B cell (primary cell): ENCODE results near the gene ABCA1. TPM values are rescaled to one million over a fixed set of nuclear protein-coding genes. Genes with fewer than 3 reads are reported as not detected.

Experiments used
- ATAC-seq: fragments of 200-7000 bp; cut with Tn5 transposase; one replicate; pipeline ENCODE4 v1.10.0; 2021; ENCODE audit warnings: low read depth, mild to moderate bottlenecking, moderate number of reproducible peaks, moderate library complexity
- CTCF ChIA-PET: fragments of 350-600 bp; sonication (Branson Sonifier 250); formaldehyde crosslinking; loops from one replicate; lab custom pipeline; 2021; ENCODE audit warnings: antibody characterized with exemption, inconsistent platforms; lab: Charles Lee
- POLR2A ChIA-PET: fragments of 350-600 bp; sonication (Branson Sonifier 250); formaldehyde crosslinking; loops from one replicate; lab custom pipeline; 2021; ENCODE audit warnings: antibody characterized with exemption; lab: Charles Lee
- DNase-seq: peaks from one replicate; pipeline ENCODE4 v3.0.0; 2013
- H2AFZ ChIP-seq: 2 replicates; pipeline ENCODE4 v1.6.1; 2012; ENCODE audit warnings: mild to moderate bottlenecking, low read depth, low read length; ENCODE audit not compliant: insufficient read depth, poor library complexity, severe bottlenecking
- H3K27ac ChIP-seq, 2 donors: 1 replicate in 1 of 2; 2 replicates in 1 of 2; pipeline ENCODE4 v1.5.1; 2012 to 2013; ENCODE audit warnings: low read length in 2 of 2, mild to moderate bottlenecking in 2 of 2, moderate library complexity in 1 of 2
- H3K27me3 ChIP-seq, 4 experiments: fragments of 200-600 bp in 1 of 4; sonication (generic) in 1 of 4; replicated peaks in 1 of 4; 1 replicate in 2 of 4; 2 replicates in 2 of 4; pipeline versions ENCODE4 v1.6.1 to v1.7.0; 2013 to 2016; ENCODE audit warnings: low read length in 3 of 4, mild to moderate bottlenecking in 2 of 4, mixed read lengths in 1 of 4, moderate library complexity in 1 of 4; ENCODE audit not compliant: insufficient read depth in 4 of 4, control insufficient read depth in 3 of 4; ENCODE audit errors: control extremely low read depth in 1 of 4
- H3K36me3 ChIP-seq, 2 experiments: replicated peaks in 1 of 2; 1 replicate in 1 of 2; 2 replicates in 1 of 2; pipeline versions ENCODE4 v1.6.1 to v1.7.1; 2013; ENCODE audit warnings: low read length in 1 of 2; ENCODE audit not compliant: insufficient read depth in 2 of 2, control insufficient read depth in 1 of 2; ENCODE audit errors: control extremely low read depth in 1 of 2, extremely low read depth in 1 of 2
- H3K4me1 ChIP-seq, 2 donors: fragments of 200-600 bp in 1 of 2; sonication (generic) in 1 of 2; 1 replicate in 1 of 2; 2 replicates in 1 of 2; pipeline versions ENCODE4 v1.5.1 to v1.6.1; 2013 to 2017; ENCODE audit warnings: low read length in 2 of 2; ENCODE audit not compliant: control insufficient read depth in 2 of 2, insufficient read depth in 2 of 2
- H3K4me2 ChIP-seq: replicated peaks from 2 replicates; pipeline ENCODE3; 2012; ENCODE audit warnings: mild to moderate bottlenecking, low read depth, low read length; ENCODE audit not compliant: poor library complexity, severe bottlenecking
- H3K4me3 ChIP-seq, 5 experiments: fragments of 200-600 bp in 1 of 5; sonication (generic) in 1 of 5; 1 replicate in 3 of 5; 2 replicates in 2 of 5; pipeline versions ENCODE4 v1.5.1 to v1.7.0; 2011 to 2016; ENCODE audit warnings: low read length in 4 of 5, mild to moderate bottlenecking in 4 of 5, low read depth in 2 of 5, control low read depth in 1 of 5, moderate library complexity in 1 of 5; ENCODE audit not compliant: insufficient read depth in 1 of 5; ENCODE audit errors: control extremely low read depth in 1 of 5, extremely low read depth in 1 of 5
- H3K79me2 ChIP-seq: fragments of 200-600 bp; sonication (generic); one replicate; pipeline ENCODE4 v1.6.0; 2016; ENCODE audit warnings: low read length; ENCODE audit not compliant: control insufficient read depth, insufficient read depth
- H3K9ac ChIP-seq: fragments of 200-600 bp; sonication (generic); 2 replicates; pipeline ENCODE4 v1.6.1; 2017; ENCODE audit warnings: mild to moderate bottlenecking, low read length, moderate library complexity
- H3K9me3 ChIP-seq, 3 donors: one replicate each; pipeline versions ENCODE4 v1.6.1 to v1.7.1; 2013; ENCODE audit warnings: low read length in 2 of 3; ENCODE audit not compliant: control insufficient read depth in 2 of 3, insufficient read depth in 1 of 3; ENCODE audit errors: control extremely low read depth in 1 of 3
- H4K20me1 ChIP-seq: 2 replicates; pipeline ENCODE4 v1.6.0; 2012; ENCODE audit warnings: mild to moderate bottlenecking, low read length; ENCODE audit not compliant: insufficient read depth, control insufficient read depth, poor library complexity, severe bottlenecking
- H3K27ac Mint-ChIP-seq: one replicate; pipeline ENCODE4 v1.8.0; 2021; ENCODE audit warnings: mixed read lengths
- H3K27me3 Mint-ChIP-seq: one replicate; pipeline ENCODE4 v1.8.0; 2021; ENCODE audit warnings: mixed read lengths
- H3K4me1 Mint-ChIP-seq: one replicate; pipeline ENCODE4 v1.8.0; 2021; ENCODE audit warnings: mixed read lengths
- H3K4me3 Mint-ChIP-seq: one replicate; pipeline ENCODE4 v1.8.0; 2021; ENCODE audit warnings: mixed read lengths
- H3K9me3 Mint-ChIP-seq: one replicate; pipeline ENCODE4 v1.8.0; 2022; ENCODE audit warnings: mixed read lengths; ENCODE audit not compliant: insufficient read depth
- CTCF ChIP-seq: fragments of 200-600 bp; IDR thresholded peaks from one replicate; pipeline ENCODE4 v1.8.0; 2022; ENCODE audit warnings: antibody characterized with exemption, mild to moderate bottlenecking
- EZH2 ChIP-seq: IDR thresholded peaks from 2 replicates; pipeline ENCODE4 v1.6.1; 2012; ENCODE audit warnings: borderline replicate concordance, low read depth, mild to moderate bottlenecking, moderate library complexity, low read length; ENCODE audit not compliant: insufficient read depth, poor library complexity, severe bottlenecking
- WGBS: methylation state at CpG from one replicate; pipeline ENCODE4 v1.1.5; 2013; ENCODE audit warnings: missing lambda C conversion rate; ENCODE audit not compliant: insufficient coverage; 5-methylcytosine and 5-hydroxymethylcytosine counted together
- intact Hi-C: fragments of 100-400 bp; cut with micrococcal nuclease; formaldehyde crosslinking; loops from one replicate; pipeline ENCODE4 v1.10.0; 2022
- polyA plus RNA-seq: library from polyadenylated mRNA; depleted of rRNA; stranded (reverse); fragments of >200 nt; gene quantifications from 2 replicates; pipeline ENCODE4 v1.2.3, GENCODE V29; 2012
- total RNA-seq, 2 donors: library from RNA; stranded (reverse); fragments of 120-200 nt in 1 of 2; gene quantifications; 1 replicate in 1 of 2; 2 replicates in 1 of 2; pipeline versions ENCODE4 v1.2.3 to v1.2.4, GENCODE V29; 2013 to 2022

Gene ABCA1
- total and polyA plus RNA-seq, 2 donors (not counting 1 experiment from before 2014, with no cell fraction given): 5.2 to 24.0 TPM

GRCh38 chr9:104842698-104843097, 85.3 kb downstream of the ABCA1 start:
- 92% methylated on average over 2 of the region's 2 CpGs for WGBS
- H3K27ac ChIP-seq: no peak overlapping the region
- ChIA-PET CTCF (interaction anchor here (1.5 to 1.9 kb wide), 2 partner anchors 20 to 36 kb away, joined by 3 to 6 read pairs; no protein-coding TSS in a partner anchor), POLR2A (no interaction called here)
- H3K27me3 ChIP-seq: no peaks in the 10 kb centered on the region
- no peak overlapping the region for H3K27ac Mint-ChIP-seq
- H3K4me3 ChIP-seq: no peak overlapping the region
- no peaks in the 10 kb centered on the region for H3K9me3 Mint-ChIP-seq
- H3K36me3 ChIP-seq: peaks cover 0 to 42% of the 10 kb centered on the region in 2 experiments
- no peak for DNase-seq
- no peak overlapping the region for H3K4me3 Mint-ChIP-seq
- no peak overlapping the region for H2AFZ ChIP-seq
- no peak overlapping the region for H3K9ac ChIP-seq
- intact Hi-C loops: no loop called here
- no peaks in the 10 kb centered on the region for H3K4me1 ChIP-seq
- no peak overlapping the region for H3K4me2 ChIP-seq
- H4K20me1 ChIP-seq: no peaks in the 10 kb centered on the region
- no peaks in the 10 kb centered on the region for H3K9me3 ChIP-seq
- no peak for TF ChIP-seq CTCF
- TF ChIP-seq EZH2: no peak
- no peaks in the 10 kb centered on the region for H3K27me3 Mint-ChIP-seq
- ATAC-seq: no peak
- H3K79me2 ChIP-seq: no peaks in the 10 kb centered on the region
- H3K4me1 Mint-ChIP-seq: no peaks in the 10 kb centered on the region

GRCh38 chr9:104841601-104842141, 86.3 kb downstream of the ABCA1 start:
- no peaks in the 10 kb centered on the region for H3K27me3 Mint-ChIP-seq
- no peaks in the 10 kb centered on the region for H3K4me1 Mint-ChIP-seq
- Histone ChIP-seq H4K20me1 (no peaks in the 10 kb centered on the region), H3K36me3 (peaks cover 0 to 51% of the 10 kb centered on the region in 2 experiments), H3K27me3 (no peaks in the 10 kb centered on the region), H3K27ac (no peak overlapping the region), H3K4me2 (no peak overlapping the region), H3K4me1 (no peaks in the 10 kb centered on the region), H3K9ac (no peak overlapping the region), H2AFZ (no peak overlapping the region), H3K9me3 (no peaks in the 10 kb centered on the region), H3K4me3 (no peak overlapping the region), H3K79me2 (no peaks in the 10 kb centered on the region)
- ChIA-PET CTCF (interaction anchor here (1.5 to 1.9 kb wide), 2 partner anchors 21 to 35 kb away, joined by 3 to 6 read pairs; no protein-coding TSS in a partner anchor), POLR2A (no interaction called here)
- DNase-seq (no peak), ATAC-seq (no peak)
- no peak overlapping the region for H3K4me3 Mint-ChIP-seq
- H3K9me3 Mint-ChIP-seq: no peaks in the 10 kb centered on the region
- TF ChIP-seq EZH2: no peak
- TF ChIP-seq CTCF: no peak
- intact Hi-C loops: no loop called here
- H3K27ac Mint-ChIP-seq: no peak overlapping the region
- WGBS: 93% methylated on average over 5 of the region's 7 CpGs
